Heart left ventricle (tissue), 13 donors: ENCODE data around the gene TYMS.

Experiments
- CTCF ChIP-seq, 12 donors: fragments of 200-600 bp; sonication (generic) in 4 of 12; IDR thresholded peaks; one replicate each; pipeline versions ENCODE4 v1.5.0 to v1.8.0; 2018 to 2022; ENCODE audit warnings: antibody characterized with exemption in 12 of 12, mild to moderate bottlenecking in 5 of 12
- POLR2A ChIP-seq, 2 donors: fragments of 450-650 bp; IDR thresholded peaks; one replicate each; pipeline ENCODE4 v1.6.1; 2017; ENCODE audit warnings: antibody characterized with exemption in 2 of 2, mild to moderate bottlenecking in 2 of 2, moderate library complexity in 2 of 2
- donor health status: ischemic (EF 13 %, LVEDD 7.1; RV severe dilation, severe dysfunction).
- donor health status: DM: no; HTN: yes; CAD: no.
- donor health status: DM: no; HTN: no; CAD: no.
- donor health status: ischemic (EF 25% LVEDD 6.9; RV normal size, moderate dysfunction).
- donor health status: ischemic (EF 25% LVEDD 5.7; RV mildly dilated, moderate dysfunction).
- donor health status: ischemic (EF 35%, LVEDD 5.7; RV mildly dilated, moderate dysfunction).
- donor health status: nonischemic (EF 11% LVEDD 7.7; RV severe dilation, severe dysfunction).
- donor health status: DM: yes; HTN: yes; CAD: no.
- donor health status: PGD.
- donor health status: ischemic (EF 29% LVEDD 5.4; RV normal size, mild dysfunction).
- donor health status: nonischemic (EF 23%, LVEDD 6.1; RV moderate dilation, normal function).

- no peak for TF ChIP-seq CTCF (IDR thresholded peaks at IDR 0.05)
- no peak for TF ChIP-seq POLR2A (IDR thresholded peaks at IDR 0.05)
Measured at GRCh38 chr18:652131-652530, 5.3 kb upstream of the TYMS start.
